HG02943 (cell line): ENCODE data around the gene PDCD11.

ENCODE experiments used
- ATAC-seq: cut with Tn5 transposase; IDR thresholded peaks from one replicate; pipeline ENCODE4 v1.9.1; 2021; ENCODE audit warnings: mild to moderate bottlenecking, low read depth, moderate library complexity; ENCODE audit not compliant: unreplicated experiment

PDCD11 gene

GRCh38 chr10:103448746-103449145 lies 52.3 kb downstream of the PDCD11 start:
- no peak for ATAC-seq

GRCh38 chr10:103449208-103450144 lies 53.0 kb downstream of the PDCD11 start:
- no peak for ATAC-seq

- ATAC-seq = no peak
These were observed 53.8 kb downstream of the PDCD11 start for GRCh38 chr10:103450201-103450695.

- ATAC-seq = no peak
These were observed 54.8 kb downstream of the PDCD11 start for GRCh38 chr10:103451091-103451813.

GRCh38 chr10:103451831-103452505 lies 55.5 kb downstream of the PDCD11 start, which contains the start of gene CALHM2:
CALHM2 (minus strand) TSS chr10:103452370; CDS start chr10:103449941, 2,429 bp downstream.
- peak; percentile 52 for ATAC-seq

- ATAC-seq = no peak
These were observed 56.2 kb downstream of the PDCD11 start for GRCh38 chr10:103452506-103453230.

GRCh38 chr10:103454026-103454425 lies 57.6 kb downstream of the PDCD11 start:
- no peak for ATAC-seq

GRCh38 chr10:103455235-103455634 lies 58.8 kb downstream of the PDCD11 start:
- ATAC-seq = no peak

GRCh38 chr10:103456074-103456660 lies 59.7 kb downstream of the PDCD11 start:
- no peak for ATAC-seq

- no peak for ATAC-seq
These were observed 60.8 kb downstream of the PDCD11 start for GRCh38 chr10:103457176-103457712.

- ATAC-seq = no peak
These were observed 61.6 kb downstream of the PDCD11 start for GRCh38 chr10:103457896-103458583.

- ATAC-seq = no peak
These were observed 62.3 kb downstream of the PDCD11 start, which contains the start of gene CALHM1 for GRCh38 chr10:103458720-103459119. CALHM1 (minus strand) TSS chr10:103458900; CDS start chr10:103458751, 149 bp downstream.

GRCh38 chr10:103459615-103460014 lies 63.2 kb downstream of the PDCD11 start:
- no peak for ATAC-seq

GRCh38 chr10:103463499-103463898 lies 67.1 kb downstream of the PDCD11 start:
- no peak for ATAC-seq

GRCh38 chr10:103465411-103466179 lies 69.2 kb downstream of the PDCD11 start:
- ATAC-seq = no peak

- no peak for ATAC-seq
These were observed 70.3 kb downstream of the PDCD11 start for GRCh38 chr10:103466734-103467133.

- ATAC-seq = no peak
These were observed 71.0 kb downstream of the PDCD11 start for GRCh38 chr10:103467406-103467805.

- no peak for ATAC-seq
These were observed 72.8 kb downstream of the PDCD11 start for GRCh38 chr10:103469201-103469600.
